Effector CD4-positive, alpha-beta T cell (primary cell): ENCODE results near the gene CAMKV.

Experiments used
- DNase-seq: peaks from one replicate; pipeline ENCODE4 v3.0.0-alpha.2; 2020

Gene CAMKV

GRCh38 chr3:49895791-49896190 lies 26.1 kb upstream of the CAMKV start:
- no peak for DNase-seq

- DNase-seq = no peak
Observed at GRCh38 chr3:49889296-49889695, 19.6 kb upstream of the CAMKV start.

GRCh38 chr3:49886922-49887265 lies 17.2 kb upstream of the CAMKV start:
- no peak for DNase-seq

- DNase-seq = no peak
Observed at GRCh38 chr3:49883998-49884397, 14.3 kb upstream of the CAMKV start.

GRCh38 chr3:49882166-49882565 lies 12.5 kb upstream of the CAMKV start:
- no peak for DNase-seq

- no peak for DNase-seq
Observed at GRCh38 chr3:49880581-49881315, 11.0 kb upstream of the CAMKV start.

- DNase-seq = no peak
Observed at GRCh38 chr3:49879721-49880120, 10.0 kb upstream of the CAMKV start.

- DNase-seq = no peak
Observed at GRCh38 chr3:49878686-49879085, 9.0 kb upstream of the CAMKV start.

- DNase-seq = no peak
Observed at GRCh38 chr3:49877716-49878115, 8.0 kb upstream of the CAMKV start.

GRCh38 chr3:49876567-49876966 lies 6.9 kb upstream of the CAMKV start:
- DNase-seq = no peak

GRCh38 chr3:49873623-49874022 lies 3.9 kb upstream of the CAMKV start:
- DNase-seq = no peak

GRCh38 chr3:49872801-49873281 lies 3.1 kb upstream of the CAMKV start:
- no peak for DNase-seq

- DNase-seq = no peak
Observed at GRCh38 chr3:49871531-49872153, 1.9 kb upstream of the CAMKV start.

- DNase-seq = no peak
Observed at GRCh38 chr3:49868862-49869466, 742 bp downstream of the CAMKV start.

- no peak for DNase-seq
Observed at GRCh38 chr3:49867871-49868321, 1.8 kb downstream of the CAMKV start.

GRCh38 chr3:49867400-49867799 lies 2.3 kb downstream of the CAMKV start:
- no peak for DNase-seq

- DNase-seq = no peak
Observed at GRCh38 chr3:49865198-49865784, 4.4 kb downstream of the CAMKV start.

- DNase-seq = no peak
Observed at GRCh38 chr3:49864505-49864904, 5.2 kb downstream of the CAMKV start.

GRCh38 chr3:49859576-49860305 lies 10.0 kb downstream of the CAMKV start:
- DNase-seq = no peak

GRCh38 chr3:49856181-49857005 lies 13.3 kb downstream of the CAMKV start, which contains the start of gene TRAIP:
TRAIP (minus strand) TSS chr3:49856564; CDS start chr3:49856453, 111 bp downstream.
- DNase-seq = peak; percentile 89

GRCh38 chr3:49855662-49856061 lies 14.0 kb downstream of the CAMKV start:
- DNase-seq = no peak

- no peak for DNase-seq
Observed at GRCh38 chr3:49845694-49846093, 24.0 kb downstream of the CAMKV start.
